Endometrial microvascular endothelial cells (primary cell): ENCODE measurements around the gene ELAPOR1. TPM values are rescaled to one million over a fixed set of nuclear protein-coding genes. Genes with fewer than 3 reads are reported as not detected.

ENCODE experiments used
- in situ Hi-C: cut with HindIII; loops from 2 replicates; pipeline ENCODE4 v1.10.0; 2017; ENCODE audit warnings: low sequenced_read_pairs, low pct_unique_long_range_greater_than_20kb; ENCODE audit errors: inconsistent ontology term
- total RNA-seq: library from RNA; depleted of rRNA; stranded (reverse); fragments of >200 nt; gene quantifications from one replicate; pipeline ENCODE4 v1.2.3, GENCODE V29; 2015; ENCODE audit errors: inconsistent ontology term

The ELAPOR1 gene, protein sequence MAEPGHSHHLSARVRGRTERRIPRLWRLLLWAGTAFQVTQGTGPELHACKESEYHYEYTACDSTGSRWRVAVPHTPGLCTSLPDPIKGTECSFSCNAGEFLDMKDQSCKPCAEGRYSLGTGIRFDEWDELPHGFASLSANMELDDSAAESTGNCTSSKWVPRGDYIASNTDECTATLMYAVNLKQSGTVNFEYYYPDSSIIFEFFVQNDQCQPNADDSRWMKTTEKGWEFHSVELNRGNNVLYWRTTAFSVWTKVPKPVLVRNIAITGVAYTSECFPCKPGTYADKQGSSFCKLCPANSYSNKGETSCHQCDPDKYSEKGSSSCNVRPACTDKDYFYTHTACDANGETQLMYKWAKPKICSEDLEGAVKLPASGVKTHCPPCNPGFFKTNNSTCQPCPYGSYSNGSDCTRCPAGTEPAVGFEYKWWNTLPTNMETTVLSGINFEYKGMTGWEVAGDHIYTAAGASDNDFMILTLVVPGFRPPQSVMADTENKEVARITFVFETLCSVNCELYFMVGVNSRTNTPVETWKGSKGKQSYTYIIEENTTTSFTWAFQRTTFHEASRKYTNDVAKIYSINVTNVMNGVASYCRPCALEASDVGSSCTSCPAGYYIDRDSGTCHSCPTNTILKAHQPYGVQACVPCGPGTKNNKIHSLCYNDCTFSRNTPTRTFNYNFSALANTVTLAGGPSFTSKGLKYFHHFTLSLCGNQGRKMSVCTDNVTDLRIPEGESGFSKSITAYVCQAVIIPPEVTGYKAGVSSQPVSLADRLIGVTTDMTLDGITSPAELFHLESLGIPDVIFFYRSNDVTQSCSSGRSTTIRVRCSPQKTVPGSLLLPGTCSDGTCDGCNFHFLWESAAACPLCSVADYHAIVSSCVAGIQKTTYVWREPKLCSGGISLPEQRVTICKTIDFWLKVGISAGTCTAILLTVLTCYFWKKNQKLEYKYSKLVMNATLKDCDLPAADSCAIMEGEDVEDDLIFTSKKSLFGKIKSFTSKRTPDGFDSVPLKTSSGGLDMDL
- 0.84 TPM for total RNA-seq

DNA sequence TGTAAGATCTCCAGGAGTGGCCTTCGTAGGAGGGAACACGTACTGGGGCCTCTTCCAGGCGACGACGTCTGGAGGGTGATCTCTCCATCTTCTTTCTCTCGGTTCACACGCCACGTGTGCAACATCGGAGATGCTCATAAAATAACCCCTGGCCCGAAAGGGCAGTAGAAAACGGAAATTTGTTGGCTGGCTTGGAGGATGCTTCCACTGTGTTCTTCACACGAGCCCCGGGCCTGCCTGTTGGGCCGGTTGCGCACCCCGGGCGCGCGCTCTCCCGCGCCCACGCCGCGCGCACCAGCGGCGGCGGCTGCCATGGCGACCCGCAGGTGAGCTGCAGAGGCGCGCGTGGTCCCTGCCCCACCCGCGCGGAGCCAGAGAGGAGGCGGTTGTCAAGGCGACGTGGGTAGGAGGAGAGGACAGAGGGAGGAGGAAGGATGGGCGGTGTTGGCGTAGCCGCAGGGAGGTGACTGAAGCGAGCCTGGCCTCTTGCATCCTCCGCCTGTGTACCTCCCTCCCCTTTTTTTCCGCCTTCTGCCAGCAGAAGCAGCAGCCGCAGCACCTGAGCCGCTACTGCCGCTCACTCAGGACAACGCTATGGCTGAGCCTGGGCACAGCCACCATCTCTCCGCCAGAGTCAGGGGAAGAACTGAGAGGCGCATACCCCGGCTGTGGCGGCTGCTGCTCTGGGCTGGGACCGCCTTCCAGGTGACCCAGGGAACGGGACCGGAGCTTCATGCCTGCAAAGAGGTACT, at the start of gene ELAPOR1:
Gene ELAPOR1, plus strand, starts transcription at position 526 of the 752 bp plus-strand sequence. Its CDS starts 69 bp downstream, at position 595.
- in situ Hi-C loops = no loop called here

DNA sequence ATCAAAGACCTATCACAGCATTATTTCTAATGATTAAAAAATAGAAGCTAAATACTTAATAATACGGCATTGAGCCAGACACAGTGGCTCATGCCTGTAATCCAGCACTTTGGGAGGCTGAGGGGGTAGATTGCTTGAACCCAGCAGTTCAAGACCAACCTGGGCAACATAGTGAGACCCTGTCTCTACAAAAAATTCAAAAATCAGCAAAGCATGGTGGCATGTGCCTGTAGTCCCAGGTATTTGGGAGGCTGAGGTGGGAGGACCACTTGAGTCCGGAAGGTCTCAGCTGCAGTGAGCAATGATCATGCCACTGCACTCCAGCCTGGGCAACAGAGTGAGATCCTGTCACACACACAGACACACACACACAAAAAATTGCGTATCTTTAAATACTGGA, 48.8 kb upstream of the ELAPOR1 start:
- in situ Hi-C loops = no loop called here

DNA sequence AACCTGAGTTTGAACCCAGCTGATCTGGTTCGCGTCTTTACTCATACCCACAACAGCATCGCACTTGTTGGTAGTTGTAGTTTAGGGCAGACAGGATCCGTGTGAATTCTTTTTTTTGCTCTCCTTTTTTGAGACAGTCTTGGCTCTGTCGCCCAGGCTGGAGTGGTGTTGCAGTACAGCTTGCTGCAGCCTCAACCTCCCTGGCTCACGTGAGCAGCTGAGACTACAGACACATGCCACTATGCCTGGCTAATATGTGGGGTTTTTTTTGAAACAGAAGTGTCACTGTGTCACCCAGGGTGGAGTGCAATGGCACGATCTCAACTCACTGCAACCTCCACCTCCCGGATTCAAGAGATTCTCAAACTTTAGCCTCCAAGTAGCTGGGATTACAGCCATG, 46.0 kb upstream of the ELAPOR1 start:
- in situ Hi-C loops = no loop called here

DNA sequence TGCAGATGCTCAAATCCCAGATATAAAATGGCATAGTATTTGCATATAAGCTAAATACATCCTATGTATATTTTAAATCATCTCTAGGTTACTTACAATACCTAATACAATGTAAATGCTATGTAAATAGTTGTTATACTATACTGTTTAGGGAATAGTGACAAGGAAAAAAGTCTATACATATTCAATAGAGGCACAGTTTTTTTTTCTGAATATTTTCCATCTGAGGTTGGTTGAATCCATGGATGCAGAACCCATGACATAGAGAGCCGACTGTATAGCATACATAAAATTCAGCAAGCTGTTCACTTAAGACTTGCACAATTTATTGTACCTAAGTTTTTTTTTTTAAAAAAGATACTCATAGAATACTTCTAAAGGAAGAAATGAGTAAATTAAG, 44.6 kb upstream of the ELAPOR1 start:
- in situ Hi-C loops = no loop called here

DNA sequence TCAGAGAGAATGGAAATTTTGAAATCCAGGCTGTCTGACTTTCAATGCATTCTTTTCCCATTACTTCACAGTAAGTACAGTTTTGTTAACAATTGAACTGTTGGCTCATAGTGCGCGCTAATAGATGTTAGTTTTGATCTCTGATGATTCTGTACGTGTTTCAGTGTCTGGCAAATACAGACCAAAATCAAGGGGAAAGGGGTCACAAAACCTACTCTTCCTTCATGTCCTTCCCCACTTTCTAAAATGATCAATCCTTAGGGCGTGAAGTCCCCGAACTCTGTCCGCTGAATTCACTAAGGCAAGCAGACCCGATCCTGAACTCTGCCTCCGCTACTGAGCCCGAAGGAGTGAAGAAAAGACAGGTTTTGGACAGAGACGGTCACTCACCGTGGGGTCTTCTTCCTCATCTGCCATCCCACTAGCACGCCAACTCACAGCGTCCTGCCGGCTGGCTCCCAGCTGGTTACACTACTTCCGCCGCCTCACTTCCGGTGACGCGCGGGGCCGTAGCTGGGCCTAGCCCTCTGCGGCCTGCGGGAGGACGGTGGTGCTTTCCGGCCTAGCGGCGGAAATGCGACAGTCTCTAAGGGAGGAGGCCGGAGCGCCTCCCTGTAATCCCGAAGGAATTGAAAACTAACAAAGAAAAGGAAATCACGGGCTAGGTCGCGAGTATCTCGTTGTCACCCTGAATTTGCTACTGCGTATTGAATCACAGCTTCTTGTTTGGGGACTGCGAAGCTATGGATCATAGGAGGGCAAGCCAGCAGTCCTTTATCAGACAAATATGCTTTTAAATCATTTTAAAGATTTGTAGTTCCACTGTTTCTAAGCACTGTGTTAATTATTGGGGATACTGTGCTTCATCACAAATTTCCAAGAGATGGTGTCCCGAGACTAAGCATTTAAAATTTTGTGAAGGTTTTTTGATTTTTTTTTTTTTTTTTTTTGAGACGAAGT, 38.1 kb upstream of the ELAPOR1 start, which contains the start of gene TAF13:
Gene TAF13, minus strand, starts transcription at position 473 of the 960 bp plus-strand sequence. Its CDS starts 56 bp downstream, at position 417.
- in situ Hi-C loops = no loop called here

DNA sequence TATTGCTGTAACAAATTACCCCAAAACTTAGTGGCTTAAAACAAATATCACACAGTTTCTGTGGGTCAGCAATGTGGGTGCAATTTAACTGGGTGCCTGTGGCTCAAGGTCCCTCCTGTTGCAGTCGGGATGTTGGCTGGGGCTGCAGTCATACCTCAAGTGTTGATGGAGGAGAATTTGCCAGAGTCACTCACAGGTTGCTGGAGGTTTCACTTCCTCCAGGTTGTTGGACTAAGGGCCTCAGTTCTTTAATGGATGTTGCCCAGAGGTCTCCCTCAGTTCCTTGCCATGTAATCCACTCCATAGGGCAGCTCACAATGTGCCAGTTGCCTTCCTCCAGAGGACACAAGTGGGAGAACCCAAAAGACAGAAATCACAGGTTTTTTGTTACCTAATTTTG, 35.6 kb upstream of the ELAPOR1 start:
- in situ Hi-C loops = no loop called here

DNA sequence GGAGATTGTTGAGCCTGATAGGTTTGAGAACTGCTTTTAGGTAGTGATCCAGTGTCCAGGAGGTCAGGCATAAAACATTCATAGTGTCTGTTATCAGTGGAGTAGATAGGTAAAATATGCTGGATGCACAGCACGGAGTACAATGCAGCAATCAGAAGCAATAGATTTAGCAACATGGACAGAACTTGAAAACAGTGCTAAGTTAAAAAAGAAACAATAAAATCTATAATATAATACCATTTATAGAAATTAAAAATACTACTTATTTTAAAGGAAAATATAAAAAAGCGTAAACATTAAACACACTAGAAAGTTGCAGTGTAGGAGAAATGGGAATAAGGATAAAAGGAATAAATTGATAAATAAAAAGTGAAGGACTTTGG, 34.7 kb upstream of the ELAPOR1 start:
- in situ Hi-C loops = no loop called here

DNA sequence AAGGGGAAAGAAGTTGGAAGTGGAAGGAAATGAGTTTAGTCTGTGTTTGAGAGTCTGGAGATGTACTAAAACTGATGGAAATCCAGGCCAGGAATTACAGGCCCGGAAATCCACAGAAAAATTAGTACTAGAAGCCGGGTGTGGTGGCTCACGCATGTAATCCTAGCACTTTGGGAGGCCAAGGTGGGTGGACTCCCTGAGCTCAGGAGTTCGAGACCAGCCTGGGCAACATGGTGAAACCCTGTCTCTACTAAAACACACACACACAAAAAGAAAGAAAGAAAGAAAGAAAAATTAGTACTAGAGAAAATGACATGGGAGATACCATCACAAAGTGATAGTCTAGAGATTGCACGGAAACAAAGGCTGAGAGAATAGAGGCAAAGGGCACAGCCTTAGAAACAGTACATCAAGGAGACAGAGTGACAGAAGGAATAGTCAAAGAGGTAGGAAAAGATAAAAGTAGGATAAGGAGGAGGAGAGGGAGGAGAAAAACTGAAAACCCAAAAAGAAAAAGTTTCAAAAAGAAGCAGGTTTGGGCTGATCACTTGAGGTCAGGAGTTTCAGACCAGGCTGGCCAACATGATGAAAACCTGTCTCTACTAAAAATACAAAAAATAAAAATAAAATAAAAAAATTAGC, 33.4 kb upstream of the ELAPOR1 start:
- in situ Hi-C loops = no loop called here

DNA sequence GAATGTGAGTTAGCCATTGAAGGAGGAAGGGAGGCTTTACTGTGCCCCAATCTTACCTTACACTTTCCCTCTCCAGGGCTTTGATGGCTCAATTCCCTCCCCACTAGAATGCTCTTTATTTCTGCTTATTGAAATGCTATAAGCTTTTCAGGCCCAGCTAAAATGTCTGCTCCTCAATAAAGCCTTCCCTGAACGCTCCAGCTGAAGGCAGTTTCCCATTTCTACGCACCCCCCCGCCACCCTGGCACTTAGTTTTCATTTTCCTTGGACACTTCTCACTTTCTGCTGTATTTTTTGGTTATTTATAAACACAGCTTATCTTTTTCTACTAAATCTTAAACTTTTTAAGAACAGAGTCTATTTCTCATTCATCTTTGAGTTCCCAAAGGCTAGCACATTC, 30.4 kb upstream of the ELAPOR1 start:
- in situ Hi-C loops = no loop called here

DNA sequence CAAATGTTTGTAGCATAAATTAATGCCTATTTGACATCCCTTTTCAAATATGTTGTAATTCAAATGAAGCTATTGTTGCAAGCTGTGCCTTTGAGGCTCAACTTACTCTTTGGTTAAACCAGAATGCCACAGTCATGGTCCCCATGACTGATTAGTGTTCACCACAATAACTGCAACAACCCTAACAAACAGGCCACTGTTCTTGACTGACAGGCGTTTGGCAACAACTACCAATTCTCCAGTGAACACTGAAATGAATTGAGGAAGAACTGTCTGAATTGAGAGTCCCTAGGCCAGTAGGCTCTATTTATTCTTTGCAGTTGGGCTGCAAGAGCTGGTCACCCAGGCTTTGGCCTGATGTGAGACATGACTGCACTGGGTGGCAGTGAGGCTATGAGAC, 30.0 kb upstream of the ELAPOR1 start:
- in situ Hi-C loops = no loop called here

DNA sequence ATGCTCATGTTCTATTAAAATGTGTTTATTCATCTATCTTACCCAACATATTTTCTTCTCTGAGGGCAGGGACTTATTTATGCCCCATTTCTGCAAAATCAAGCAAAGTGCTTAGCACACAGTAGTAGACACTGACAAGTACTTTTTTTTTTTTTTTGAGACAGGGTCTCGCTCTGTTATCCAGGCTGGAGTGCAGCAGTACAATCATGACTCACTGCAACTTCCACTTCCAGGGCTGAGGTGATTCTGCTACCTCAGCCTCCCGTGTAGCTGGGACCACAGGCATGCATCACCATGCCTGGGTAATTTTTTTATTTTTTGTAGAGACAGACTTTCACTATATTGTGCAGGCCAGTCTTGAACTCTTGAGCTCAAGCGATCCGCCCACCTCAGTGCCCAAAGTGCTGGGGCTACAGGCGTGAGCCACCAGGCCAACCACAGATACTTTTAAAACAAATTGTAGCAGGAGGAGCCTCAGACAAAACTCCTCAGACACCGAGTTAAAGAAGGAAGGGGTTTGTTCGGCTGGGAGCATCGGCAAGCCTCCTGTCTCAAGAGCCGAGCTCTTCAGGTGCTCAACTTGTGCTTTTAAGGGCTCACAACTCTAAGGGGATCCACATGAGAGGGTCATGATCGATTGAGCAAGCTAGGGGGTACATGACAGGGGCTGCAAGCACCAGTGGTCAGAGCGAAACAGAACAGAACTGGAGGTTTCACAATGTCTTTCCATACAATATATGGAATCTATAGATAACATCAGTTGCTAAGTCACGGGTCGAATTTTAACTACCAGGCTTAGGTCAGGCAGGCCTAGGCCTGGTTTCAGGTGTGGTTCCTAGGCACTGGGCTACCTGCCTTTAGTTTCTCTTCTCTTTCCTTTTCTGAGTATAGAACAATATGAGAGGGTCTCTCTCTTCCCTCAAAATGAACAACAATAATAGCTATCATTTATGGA, 29.1 kb upstream of the ELAPOR1 start:
- in situ Hi-C loops = no loop called here

DNA sequence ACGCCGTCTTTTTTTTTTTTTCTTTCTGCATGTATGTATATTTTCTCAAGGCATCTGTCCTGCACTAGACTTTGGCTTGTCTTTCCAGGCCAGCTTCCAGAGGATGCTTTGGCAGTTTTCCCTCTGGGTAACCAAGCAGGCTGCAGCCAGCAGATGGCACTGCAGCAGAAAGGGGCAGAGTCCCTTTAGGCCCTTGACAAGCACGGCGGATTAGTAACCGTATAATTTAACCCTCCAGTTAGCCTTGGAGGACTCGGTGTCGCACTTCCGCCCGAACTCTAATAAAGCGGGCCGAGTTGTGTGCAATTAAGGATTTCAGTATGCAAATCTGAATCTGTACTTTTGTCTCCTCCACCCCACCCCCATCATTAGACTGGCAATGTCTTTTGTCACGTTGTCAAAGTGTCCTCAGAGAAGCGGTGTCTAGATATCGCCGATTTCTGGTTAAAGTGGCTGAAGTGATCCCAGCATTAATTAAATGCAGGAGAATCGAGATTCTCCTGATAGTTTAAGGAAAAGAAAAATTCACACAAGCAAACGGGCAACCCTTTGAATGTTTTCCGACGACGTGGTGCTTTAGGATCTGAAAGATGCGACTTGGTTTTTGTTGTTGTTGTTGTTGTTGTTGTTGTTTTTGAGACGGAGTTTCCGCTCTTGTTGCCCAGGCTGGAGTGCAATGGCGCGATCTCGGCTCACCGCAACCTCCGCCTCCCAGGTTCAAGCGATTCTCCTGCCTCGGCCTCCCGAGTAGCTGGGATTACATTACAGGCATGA, 24.5 kb upstream of the ELAPOR1 start:
- in situ Hi-C loops = no loop called here

DNA sequence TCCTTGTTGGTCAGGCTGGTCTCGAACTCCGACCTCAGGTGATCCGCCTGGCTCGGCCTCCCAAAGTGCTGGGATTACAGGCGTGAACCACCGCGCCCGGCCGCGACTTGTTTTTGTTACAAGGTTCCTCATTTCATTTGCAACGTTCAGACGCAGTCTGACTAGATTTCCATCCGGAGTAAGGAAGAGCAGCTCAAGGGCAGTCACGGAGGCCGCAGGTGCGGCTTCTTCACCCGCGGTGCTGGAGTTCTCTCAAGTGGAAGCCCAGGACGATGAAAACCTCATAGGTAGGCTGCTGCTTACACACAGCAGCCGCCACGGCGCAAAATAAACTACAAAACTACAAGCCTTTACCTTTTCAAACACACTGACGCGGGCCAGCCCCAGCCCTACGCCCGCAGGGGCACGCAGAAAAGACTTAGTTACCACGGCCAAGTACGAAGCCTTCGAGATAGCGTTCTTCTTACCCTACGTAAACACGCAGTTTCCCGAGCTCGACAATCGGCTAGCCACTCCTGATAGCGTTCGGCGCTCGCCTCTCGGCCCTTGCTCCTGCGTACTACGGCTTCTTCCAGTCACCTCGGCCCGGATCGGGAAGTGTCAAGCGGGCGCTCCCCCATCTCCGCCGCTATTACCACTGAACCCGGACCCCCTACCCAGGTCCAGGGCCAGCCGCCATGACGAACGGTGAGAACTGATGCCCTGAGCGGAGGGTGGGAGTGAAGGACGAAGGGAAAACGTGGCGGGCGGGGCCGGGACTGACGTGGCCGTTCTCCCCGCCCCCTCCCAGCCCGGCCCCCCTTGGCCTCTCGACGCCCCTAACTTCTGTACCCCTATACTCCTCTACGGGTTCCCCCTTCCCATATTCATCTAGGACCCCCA, 23.5 kb upstream of the ELAPOR1 start, which contains the start of gene TMEM167B:
Gene TMEM167B, plus strand, starts transcription at position 569 of the 882 bp plus-strand sequence. Its CDS starts 109 bp downstream, at position 678.
- in situ Hi-C loops = no loop called here

DNA sequence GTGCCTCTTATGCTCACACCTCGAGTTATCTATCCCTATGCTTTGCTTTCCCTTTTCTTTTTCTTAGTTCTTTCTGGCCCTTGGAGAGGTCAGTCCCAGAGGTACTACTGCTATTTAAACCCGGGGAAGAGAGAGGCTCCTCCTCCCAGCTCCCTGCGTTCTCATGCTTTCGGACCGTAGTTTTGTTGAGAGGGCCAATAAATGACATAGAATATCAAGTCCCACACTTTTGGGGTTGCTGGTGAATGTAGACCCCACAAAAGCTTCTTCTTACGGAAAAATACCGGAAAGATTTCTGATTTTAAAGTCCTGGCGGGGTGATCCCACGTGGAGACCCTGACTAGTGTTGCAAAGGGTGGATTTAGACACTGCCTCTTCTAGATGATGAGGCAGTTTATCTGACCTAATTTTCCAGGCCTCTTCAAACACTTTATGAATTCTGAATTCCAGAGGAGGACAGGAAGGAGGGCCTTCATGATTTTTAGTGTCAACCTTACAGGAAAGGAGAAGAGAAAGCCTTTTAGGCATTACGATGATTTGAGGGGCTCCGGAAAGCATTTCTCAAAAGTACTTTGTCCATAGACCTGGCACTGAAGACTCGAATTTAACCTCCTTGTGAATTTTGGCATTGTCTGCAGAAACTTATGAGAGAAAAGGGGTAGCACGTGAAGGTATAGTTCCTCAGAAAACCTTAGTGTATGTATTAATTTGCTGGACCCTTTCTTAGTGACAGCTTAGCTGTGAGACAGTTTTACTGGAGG, 22.7 kb upstream of the ELAPOR1 start:
- in situ Hi-C loops = no loop called here
